ENCODE data around the gene UCP2.
"Not testable (repeated sequence)": the region's sequence is repeated elsewhere in the genome, so short reads cannot be mapped to it uniquely, and the experiment has no call there.

The UCP2 gene

DNA sequence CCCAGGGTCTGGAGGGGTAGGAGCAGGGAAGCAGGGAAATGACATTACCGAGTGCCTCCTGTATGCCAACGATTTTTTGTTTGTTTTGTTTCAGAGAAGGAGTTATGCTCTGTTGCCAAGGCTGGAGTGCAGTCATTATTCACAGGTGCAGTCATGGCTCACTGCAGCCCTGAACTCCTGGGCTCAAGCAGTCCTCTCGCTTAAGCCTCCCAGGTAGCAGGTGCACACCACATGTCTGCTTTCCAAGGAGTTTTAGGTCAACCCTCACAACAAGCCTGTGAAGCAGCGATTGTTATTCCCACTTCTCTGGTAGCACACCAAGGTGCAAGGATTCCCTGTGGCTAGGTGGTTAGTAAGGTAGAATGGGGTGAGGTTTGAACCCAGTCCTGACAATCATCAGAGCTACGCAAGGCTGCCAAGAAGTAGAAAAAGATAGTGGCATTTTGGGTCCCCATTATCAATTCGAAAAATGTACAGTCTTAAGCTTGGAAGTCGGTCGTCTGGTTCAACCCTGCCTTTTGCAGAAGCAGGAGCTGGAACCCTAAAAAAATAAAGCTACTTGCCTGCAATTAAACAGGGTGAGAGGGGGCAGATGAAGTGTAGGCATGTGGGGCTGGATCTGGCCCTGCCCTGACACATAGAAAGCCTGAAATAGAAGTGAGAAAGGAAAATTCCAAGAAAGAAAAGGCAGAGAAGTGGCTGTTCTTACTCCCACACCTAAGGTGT, 17.1 kb upstream of the UCP2 start:
- Histone ChIP-seq H3K4me1 (ENCODE audit: control insufficient read depth, insufficient read depth, low read length) (peaks cover 11% of the 10 kb centered on the region), H3K9me3 (ENCODE audit: control insufficient read depth, low read length) (no peaks in the 10 kb centered on the region), H3K4me3 (ENCODE audit: low read length) (no peak overlapping the region), H3K9ac (ENCODE audit: low read length) (no peak overlapping the region), H3K27me3 (replicated peaks; ENCODE audit: control insufficient read depth, insufficient read depth, low read length) (no peaks in the 10 kb centered on the region), H3K36me3 (ENCODE audit: control insufficient read depth, insufficient read depth, low read length, severe bottlenecking) (no peaks in the 10 kb centered on the region)
- no peak for DNase-seq (ENCODE audit: low read depth)

DNA sequence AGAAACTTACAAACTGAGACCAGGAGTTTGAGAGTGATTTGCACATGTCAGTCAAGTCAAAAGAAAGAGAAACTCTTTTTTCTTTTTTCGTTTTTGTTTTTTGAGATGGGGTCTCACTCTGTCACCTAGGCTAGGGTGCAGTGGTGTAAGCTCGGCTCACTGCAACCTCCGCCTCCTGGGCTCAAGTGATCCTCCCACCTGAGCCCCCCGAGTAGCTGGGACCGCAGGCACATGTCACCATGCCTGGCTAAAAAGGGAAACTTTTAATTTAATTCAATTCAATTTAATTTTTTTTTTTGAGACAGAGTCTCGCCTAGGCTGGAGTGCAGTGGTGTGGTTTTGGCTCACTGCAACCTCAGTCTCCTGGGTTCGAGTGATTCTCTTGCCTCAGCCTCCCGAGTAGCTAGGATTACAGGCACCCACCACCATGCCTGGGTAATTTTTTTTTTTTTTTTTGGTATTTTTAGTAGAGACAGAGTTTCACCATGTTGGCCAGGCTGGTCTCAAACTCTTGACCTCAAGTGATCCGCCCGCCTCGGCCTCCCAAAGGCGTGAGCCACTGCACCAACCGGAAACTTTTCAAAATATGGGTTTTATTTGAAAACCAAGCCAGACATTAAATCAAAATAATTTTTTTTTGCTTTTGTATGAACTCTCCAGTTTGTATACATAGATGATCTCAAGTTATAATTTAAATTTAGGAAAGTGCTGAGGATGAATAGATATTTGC, 16.4 kb upstream of the UCP2 start:
- Histone ChIP-seq H3K9me3 (ENCODE audit: control insufficient read depth, low read length) (no peaks in the 10 kb centered on the region), H3K36me3 (ENCODE audit: control insufficient read depth, insufficient read depth, low read length, severe bottlenecking) (no peaks in the 10 kb centered on the region), H3K27me3 (replicated peaks; ENCODE audit: control insufficient read depth, insufficient read depth, low read length) (no peaks in the 10 kb centered on the region), H3K4me3 (ENCODE audit: low read length) (no peak overlapping the region), H3K4me1 (ENCODE audit: control insufficient read depth, insufficient read depth, low read length) (peaks cover 4% of the 10 kb centered on the region), H3K9ac (ENCODE audit: low read length) (no peak overlapping the region)
- DNase-seq (ENCODE audit: low read depth) = no peak

- Histone ChIP-seq H3K9ac (ENCODE audit: low read length) (no peak overlapping the region), H3K4me1 (ENCODE audit: control insufficient read depth, insufficient read depth, low read length) (no peaks in the 10 kb centered on the region), H3K27me3 (replicated peaks; ENCODE audit: control insufficient read depth, insufficient read depth, low read length) (no peaks in the 10 kb centered on the region), H3K9me3 (ENCODE audit: control insufficient read depth, low read length) (no peaks in the 10 kb centered on the region), H3K4me3 (ENCODE audit: low read length) (no peak overlapping the region), H3K36me3 (ENCODE audit: control insufficient read depth, insufficient read depth, low read length, severe bottlenecking) (no peaks in the 10 kb centered on the region)
- DNase-seq (ENCODE audit: low read depth) = no peak
Observed at GRCh38 chr11:73997120-73997770, 14.6 kb upstream of the UCP2 start.

DNA sequence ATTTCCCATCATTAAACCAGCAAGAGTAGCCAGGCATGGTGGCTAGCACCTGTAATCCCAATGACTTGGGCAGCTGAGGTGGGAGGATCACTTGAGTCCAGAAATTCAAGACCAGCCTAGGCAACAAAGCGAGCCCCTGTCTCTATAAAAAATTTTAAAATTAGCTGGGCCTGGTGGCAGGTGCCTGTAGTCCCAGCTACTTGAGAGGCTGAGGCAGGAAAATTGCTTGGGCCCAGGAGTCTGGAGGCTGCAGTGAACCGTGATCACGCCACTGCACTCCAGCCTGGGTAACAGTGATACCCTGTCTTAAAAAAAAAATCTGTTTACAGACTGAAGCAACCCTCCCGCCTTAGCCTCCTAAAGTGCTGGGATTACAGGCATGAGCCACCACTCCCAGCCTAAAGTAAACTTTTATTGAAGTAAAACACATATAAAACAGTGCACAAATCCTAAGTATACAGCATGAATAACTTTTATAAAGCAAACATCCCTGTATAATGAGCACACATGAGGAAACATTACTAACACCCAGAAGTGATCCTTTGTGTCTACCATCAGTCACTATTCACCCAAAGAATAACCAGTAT, 13.6 kb upstream of the UCP2 start:
- Histone ChIP-seq H3K27me3 (replicated peaks; ENCODE audit: control insufficient read depth, insufficient read depth, low read length) (peaks cover 3% of the 10 kb centered on the region), H3K36me3 (ENCODE audit: control insufficient read depth, insufficient read depth, low read length, severe bottlenecking) (no peaks in the 10 kb centered on the region), H3K4me3 (ENCODE audit: low read length) (no peak overlapping the region), H3K9me3 (ENCODE audit: control insufficient read depth, low read length) (no peaks in the 10 kb centered on the region), H3K9ac (ENCODE audit: low read length) (no peak overlapping the region), H3K4me1 (ENCODE audit: control insufficient read depth, insufficient read depth, low read length) (no peaks in the 10 kb centered on the region)
- DNase-seq (ENCODE audit: low read depth) = no peak

GRCh38 chr11:73995731-73996130, 13.1 kb upstream of the UCP2 start:
- Histone ChIP-seq H3K27me3 (replicated peaks; ENCODE audit: control insufficient read depth, insufficient read depth, low read length) (peaks cover 5% of the 10 kb centered on the region), H3K9ac (ENCODE audit: low read length) (no peak overlapping the region), H3K36me3 (ENCODE audit: control insufficient read depth, insufficient read depth, low read length, severe bottlenecking) (no peaks in the 10 kb centered on the region), H3K9me3 (ENCODE audit: control insufficient read depth, low read length) (no peaks in the 10 kb centered on the region), H3K4me1 (ENCODE audit: control insufficient read depth, insufficient read depth, low read length) (no peaks in the 10 kb centered on the region), H3K4me3 (ENCODE audit: low read length) (no peak overlapping the region)
- no peak for DNase-seq (ENCODE audit: low read depth)

DNA sequence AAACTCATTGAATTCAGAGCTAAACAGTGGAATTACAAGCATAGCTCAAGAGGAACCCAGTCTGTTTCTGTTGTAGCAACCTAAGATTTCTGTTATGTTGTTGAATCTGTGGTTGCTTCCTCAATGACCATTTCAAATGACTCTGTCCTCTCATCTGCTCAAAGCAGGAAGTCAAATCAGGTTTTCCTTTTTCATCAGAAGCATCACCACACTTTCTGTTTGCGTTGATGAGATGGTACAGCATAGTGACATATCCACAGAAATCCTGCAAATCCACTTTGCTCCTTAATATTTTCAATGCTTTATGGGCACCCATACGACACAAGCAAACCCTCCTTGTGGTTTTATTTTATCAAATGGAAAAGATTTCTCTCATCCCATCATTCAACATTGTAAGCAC, 12.6 kb upstream of the UCP2 start:
- no peak for DNase-seq (ENCODE audit: low read depth)
- Histone ChIP-seq H3K36me3 (ENCODE audit: control insufficient read depth, insufficient read depth, low read length, severe bottlenecking) (no peaks in the 10 kb centered on the region), H3K9me3 (ENCODE audit: control insufficient read depth, low read length) (no peaks in the 10 kb centered on the region), H3K4me3 (ENCODE audit: low read length) (no peak overlapping the region), H3K9ac (ENCODE audit: low read length) (no peak overlapping the region), H3K27me3 (replicated peaks; ENCODE audit: control insufficient read depth, insufficient read depth, low read length) (peaks cover 5% of the 10 kb centered on the region), H3K4me1 (ENCODE audit: control insufficient read depth, insufficient read depth, low read length) (no peaks in the 10 kb centered on the region)

DNA sequence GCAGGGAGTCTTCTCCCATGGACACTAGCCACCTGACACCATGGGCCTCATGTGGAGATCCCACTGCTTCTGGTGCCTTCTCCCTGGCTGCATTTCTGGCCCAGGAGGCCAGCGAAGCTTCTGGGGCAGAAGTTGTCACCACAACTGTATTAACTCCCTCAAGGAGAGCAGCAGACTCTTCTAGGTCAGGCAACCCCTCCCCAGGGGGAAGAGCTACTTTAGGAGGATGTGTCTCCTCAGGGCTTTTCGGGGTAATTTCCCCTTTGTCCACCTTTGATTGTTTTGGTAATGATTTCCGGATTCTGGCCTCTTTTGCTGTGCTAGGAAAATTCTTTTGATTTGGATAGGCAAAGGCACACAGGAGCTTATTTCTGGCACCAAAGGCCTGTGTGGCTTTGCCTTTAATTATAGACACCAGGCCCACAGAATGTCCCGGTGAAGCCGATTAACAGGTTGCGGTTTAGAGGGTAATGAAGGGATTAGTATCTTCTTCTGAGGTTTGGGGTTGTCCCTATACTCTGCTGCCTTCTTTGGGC, 8.9 kb upstream of the UCP2 start:
- H3K9ac ChIP-seq (ENCODE audit: low read length) = no peak overlapping the region
- H3K9me3 ChIP-seq (ENCODE audit: control insufficient read depth, low read length) = no peaks in the 10 kb centered on the region
- peaks cover 5% of the 10 kb centered on the region for H3K27me3 ChIP-seq (replicated peaks; ENCODE audit: control insufficient read depth, insufficient read depth, low read length)
- no peak for DNase-seq (ENCODE audit: low read depth)
- H3K36me3 ChIP-seq (ENCODE audit: control insufficient read depth, insufficient read depth, low read length, severe bottlenecking) = no peaks in the 10 kb centered on the region
- no peak overlapping the region for H3K4me3 ChIP-seq (ENCODE audit: low read length)
- H3K4me1 ChIP-seq (ENCODE audit: control insufficient read depth, insufficient read depth, low read length) = no peaks in the 10 kb centered on the region

DNA sequence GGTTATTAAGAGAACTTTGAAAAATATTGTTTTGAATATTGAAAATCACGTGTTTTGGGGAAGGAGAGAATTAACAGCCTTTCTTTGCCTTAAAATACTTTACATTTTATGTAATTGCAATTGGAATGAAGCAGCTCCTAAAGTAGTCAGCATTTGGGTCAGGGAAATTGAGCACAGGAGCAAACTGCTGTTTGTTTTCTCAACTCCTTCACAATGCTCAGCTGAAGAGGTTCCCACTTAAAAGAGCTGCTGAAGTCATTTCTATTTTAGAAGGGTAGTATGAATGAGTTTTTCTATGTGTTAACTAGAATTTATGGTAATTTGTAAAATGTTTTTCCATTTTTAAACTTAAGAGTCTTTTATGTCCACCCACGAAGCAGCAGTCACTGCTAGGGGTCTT, 8.1 kb upstream of the UCP2 start:
- Histone ChIP-seq H3K36me3 (ENCODE audit: control insufficient read depth, insufficient read depth, low read length, severe bottlenecking) (no peaks in the 10 kb centered on the region), H3K27me3 (replicated peaks; ENCODE audit: control insufficient read depth, insufficient read depth, low read length) (peaks cover 5% of the 10 kb centered on the region), H3K4me1 (ENCODE audit: control insufficient read depth, insufficient read depth, low read length) (no peaks in the 10 kb centered on the region), H3K9me3 (ENCODE audit: control insufficient read depth, low read length) (no peaks in the 10 kb centered on the region), H3K9ac (ENCODE audit: low read length) (no peak overlapping the region), H3K4me3 (ENCODE audit: low read length) (no peak overlapping the region)
- DNase-seq (ENCODE audit: low read depth) = no peak

GRCh38 chr11:73989156-73989555, 6.5 kb upstream of the UCP2 start:
- no peak for DNase-seq (ENCODE audit: low read depth)
- Histone ChIP-seq H3K9me3 (ENCODE audit: control insufficient read depth, low read length) (no peaks in the 10 kb centered on the region), H3K36me3 (ENCODE audit: control insufficient read depth, insufficient read depth, low read length, severe bottlenecking) (no peaks in the 10 kb centered on the region), H3K27me3 (replicated peaks; ENCODE audit: control insufficient read depth, insufficient read depth, low read length) (peaks cover 5% of the 10 kb centered on the region), H3K4me3 (ENCODE audit: low read length) (no peak overlapping the region), H3K4me1 (ENCODE audit: control insufficient read depth, insufficient read depth, low read length) (no peaks in the 10 kb centered on the region), H3K9ac (ENCODE audit: low read length) (no peak overlapping the region)

GRCh38 chr11:73988227-73988626, 5.6 kb upstream of the UCP2 start:
- Histone ChIP-seq H3K27me3 (replicated peaks; ENCODE audit: control insufficient read depth, insufficient read depth, low read length) (peaks cover 5% of the 10 kb centered on the region), H3K36me3 (ENCODE audit: control insufficient read depth, insufficient read depth, low read length, severe bottlenecking) (no peaks in the 10 kb centered on the region)
- DNase-seq (ENCODE audit: low read depth) = no peak

DNA sequence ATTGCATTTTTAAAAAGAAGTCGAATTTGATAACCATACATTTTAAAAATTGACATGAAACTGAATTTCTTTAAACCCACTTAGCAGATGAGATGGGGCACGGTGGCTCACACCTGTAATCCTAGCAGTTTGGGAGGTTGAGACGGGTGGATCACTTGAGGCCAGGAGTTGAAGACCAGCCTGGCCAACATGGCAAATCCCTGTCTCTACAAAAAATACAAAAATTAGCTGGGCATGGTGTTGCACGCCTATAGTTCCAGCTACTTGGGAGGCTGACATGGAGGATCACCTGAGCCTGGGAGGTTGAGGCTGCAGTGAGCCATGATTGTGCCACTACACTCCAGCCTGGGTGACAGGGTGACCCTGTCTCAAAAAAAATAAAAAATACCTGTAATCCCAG, 3.0 kb upstream of the UCP2 start:
- H3K4me3 ChIP-seq (ENCODE audit: low read length); H3K4me1 ChIP-seq (ENCODE audit: control insufficient read depth, insufficient read depth, low read length); H3K36me3 ChIP-seq (ENCODE audit: control insufficient read depth, insufficient read depth, low read length, severe bottlenecking); H3K9ac ChIP-seq (ENCODE audit: low read length); H3K9me3 ChIP-seq (ENCODE audit: control insufficient read depth, low read length); DNase-seq (ENCODE audit: low read depth); H3K27me3 ChIP-seq (replicated peaks; ENCODE audit: control insufficient read depth, insufficient read depth, low read length): not testable (repeated sequence)

More at GRCh38 chr11:73988227-73988626, 5.6 kb upstream of the UCP2 start:
- Histone ChIP-seq H3K9me3 (ENCODE audit: control insufficient read depth, low read length) (no peaks in the 10 kb centered on the region), H3K4me1 (ENCODE audit: control insufficient read depth, insufficient read depth, low read length) (peaks cover 6% of the 10 kb centered on the region), H3K9ac (ENCODE audit: low read length) (no peak overlapping the region), H3K4me3 (ENCODE audit: low read length) (no peak overlapping the region)

All from adipocyte (in vitro differentiated cells).